NCI-H1092 treated with DMSO at 0.1 percent for 48 hours (cell line): Measurements from ENCODE around the gene IFNL2.
"Not testable (repeated sequence)": the region's sequence is repeated elsewhere in the genome, so short reads cannot be mapped to it uniquely, and the experiment has no call there.

ENCODE experiments used
- DNase-seq: peaks from one replicate; lab custom pipeline; 2025; lab: John Stamatoyannopoulos, UW

Gene IFNL2

GRCh38 chr19:39268085-39268484 is at the start of gene IFNL2:
IFNL2 (plus strand) TSS chr19:39268396; CDS start chr19:39268569, 173 bp downstream.
- not testable (repeated sequence) for DNase-seq

DNA sequence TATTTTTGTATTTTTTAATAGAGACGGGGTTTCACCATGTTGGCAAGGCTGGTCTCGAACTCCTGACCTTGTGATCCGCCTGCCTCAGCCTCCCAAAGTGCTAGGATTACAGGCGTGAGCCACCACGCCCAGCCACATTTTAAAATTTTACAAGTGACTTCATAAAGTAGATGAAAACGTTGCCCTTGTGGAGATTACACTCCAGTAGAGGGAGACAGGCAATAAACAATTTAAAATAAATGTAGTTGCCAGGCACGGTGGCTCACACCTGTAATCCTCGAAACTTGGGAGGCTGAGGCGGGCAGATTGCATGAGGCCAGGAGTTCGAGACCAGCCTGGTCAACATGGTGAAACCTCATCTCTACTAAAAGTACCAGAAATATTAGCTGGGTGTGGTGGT is 49.1 kb upstream of the IFNL2 start:
- not testable (repeated sequence) for DNase-seq

- no peak for DNase-seq
These were observed 44.4 kb upstream of the IFNL2 start for GRCh38 chr19:39223703-39224279.

DNA sequence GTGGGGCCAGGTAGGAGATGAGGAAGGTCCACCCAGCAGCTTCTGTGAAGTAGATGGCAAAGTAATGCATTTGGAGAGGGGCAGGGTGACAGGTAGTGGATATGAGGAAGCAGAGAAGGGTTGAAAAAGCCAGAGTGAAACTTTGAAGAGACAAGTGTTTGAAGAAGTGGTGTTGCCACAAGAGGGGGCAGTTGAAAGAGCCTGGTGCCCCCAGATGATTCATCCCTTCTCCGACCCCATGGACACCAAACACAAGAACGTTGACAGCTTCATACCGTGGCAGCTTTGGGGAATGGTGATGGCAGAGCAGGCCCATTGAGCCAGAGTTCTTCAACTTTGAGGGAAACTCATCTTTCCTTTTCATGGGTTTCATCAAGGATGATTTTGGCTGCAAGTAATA is 43.3 kb upstream of the IFNL2 start:
- no peak for DNase-seq

GRCh38 chr19:39230096-39230764 is 38.0 kb upstream of the IFNL2 start:
- DNase-seq, result no peak

- DNase-seq, result no peak
These were observed 35.5 kb upstream of the IFNL2 start for GRCh38 chr19:39232708-39233107.

GRCh38 chr19:39236527-39236926 is 31.7 kb upstream of the IFNL2 start:
- DNase-seq, result no peak

GRCh38 chr19:39237200-39238184 is 30.7 kb upstream of the IFNL2 start:
- no peak for DNase-seq

GRCh38 chr19:39238209-39238608 is 30.0 kb upstream of the IFNL2 start:
- DNase-seq, result no peak

DNA sequence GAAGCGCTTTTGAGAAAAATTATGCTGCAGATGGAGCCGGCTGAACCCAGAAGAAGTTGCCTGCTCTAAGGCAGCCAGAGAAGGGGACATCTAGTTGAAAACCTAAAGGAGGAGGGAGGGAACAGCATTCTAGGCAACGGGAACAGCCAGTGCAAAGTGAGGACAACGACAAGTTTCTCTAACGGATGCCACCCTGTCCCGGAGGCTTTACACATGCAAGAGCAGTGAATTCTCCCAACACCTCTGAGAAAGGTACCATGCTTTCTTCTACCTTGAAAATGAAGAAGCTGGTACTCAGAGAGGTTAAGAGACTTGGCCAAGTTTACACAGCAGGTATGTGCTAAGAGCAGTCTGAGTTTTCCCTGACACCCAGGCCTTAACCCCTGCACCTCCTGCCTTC is 29.3 kb upstream of the IFNL2 start:
- no peak for DNase-seq

DNA sequence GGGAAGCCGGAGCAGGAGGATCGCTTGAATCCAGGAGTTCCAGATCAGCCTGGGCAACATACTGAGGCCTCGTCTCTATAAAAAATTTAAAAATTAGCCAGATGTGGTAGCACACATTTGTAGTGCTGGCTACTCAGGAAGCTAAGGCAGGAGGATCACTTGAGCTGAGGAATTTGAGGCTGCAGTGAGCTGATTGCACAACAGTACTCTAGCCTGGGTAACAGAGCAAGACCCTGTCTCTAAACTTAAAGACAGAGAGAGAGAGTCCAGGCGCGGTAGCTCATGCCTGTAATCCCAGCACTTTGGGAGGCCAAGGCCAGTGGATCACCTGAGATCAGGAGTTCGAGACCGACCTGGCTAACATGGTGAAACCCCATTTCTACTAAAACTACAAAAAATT is 27.8 kb upstream of the IFNL2 start:
- DNase-seq, result no peak

DNA sequence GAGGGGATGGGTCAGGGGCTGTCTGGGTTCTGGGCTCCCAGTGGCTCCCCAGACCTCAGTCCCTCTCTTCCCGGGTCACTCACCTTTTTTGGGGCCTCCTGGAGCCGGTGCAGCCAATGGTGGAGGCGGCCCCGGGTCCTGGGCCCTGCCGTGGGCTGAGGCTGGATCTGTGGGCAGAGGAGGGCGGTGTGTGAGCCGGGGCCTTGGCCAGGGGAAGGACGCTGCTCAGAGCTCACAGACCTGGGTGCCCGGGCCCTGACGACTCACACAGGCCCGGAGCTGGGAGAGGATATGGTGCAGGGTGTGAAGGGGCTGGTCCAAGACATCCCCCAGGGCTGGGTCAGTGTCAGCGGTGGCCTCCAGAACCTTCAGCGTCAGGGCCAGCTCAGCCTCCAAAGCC is 24.5 kb upstream of the IFNL2 start:
- DNase-seq, result not testable (repeated sequence)

DNA sequence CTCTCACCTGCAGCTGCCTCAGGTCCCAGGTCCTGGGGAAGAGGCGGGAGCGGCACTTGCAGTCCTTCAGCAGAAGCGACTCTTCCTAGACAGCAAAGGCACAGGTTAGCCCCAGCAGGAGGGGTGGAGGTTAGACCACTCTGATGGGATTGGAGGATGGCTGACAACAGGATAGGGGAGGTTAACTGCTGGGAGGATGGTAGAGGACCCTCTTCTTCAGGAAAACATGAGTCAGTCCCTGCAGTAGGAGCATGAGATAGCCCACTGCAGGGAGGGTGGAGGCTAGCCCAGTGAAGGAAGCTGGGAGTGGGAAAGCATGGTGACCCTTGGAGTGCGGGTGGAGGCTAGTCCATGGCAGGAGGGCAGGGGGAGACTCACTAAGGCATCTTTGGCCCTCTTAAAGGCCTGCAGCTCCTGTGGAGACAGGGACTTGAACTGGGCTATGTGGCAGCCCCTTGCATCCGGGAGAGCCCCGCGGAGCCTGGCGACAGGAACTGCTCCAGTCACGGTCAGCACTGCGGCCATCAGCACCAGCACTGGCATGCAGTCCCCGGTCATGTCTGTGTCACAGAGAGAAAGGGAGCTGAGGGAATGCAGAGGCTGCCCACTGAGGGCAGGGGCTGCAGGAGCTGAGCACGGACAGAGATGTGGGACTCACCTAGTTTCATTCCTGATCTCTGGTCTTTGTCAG is 23.6 kb upstream of the IFNL2 start, which contains the start of gene IFNL3:
Gene IFNL3 (minus strand): TSS at position 597 of the 691 bp plus-strand sequence. CDS start 39 bp downstream, at position 558.
- DNase-seq, result not testable (repeated sequence)

DNA sequence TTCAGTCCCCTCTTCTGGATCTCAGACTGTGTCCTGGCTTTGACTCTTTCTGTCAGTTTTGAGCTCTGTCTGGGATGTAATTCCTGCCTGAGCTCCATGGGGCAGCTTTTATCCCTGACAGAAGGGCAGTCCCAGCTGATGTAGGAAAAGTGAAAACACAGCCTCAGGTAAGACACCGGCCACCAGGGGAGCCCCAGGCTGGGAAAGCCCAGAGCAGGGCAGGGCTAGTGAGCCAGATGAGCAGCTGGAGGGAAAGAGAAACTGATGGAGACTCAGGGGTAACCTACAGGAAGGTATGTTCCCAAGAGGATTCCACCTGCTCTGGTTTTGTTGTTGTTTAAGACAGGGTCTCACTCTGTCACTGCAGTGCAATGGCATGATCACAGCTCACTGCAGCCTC is 23.0 kb upstream of the IFNL2 start:
- DNase-seq, result not testable (repeated sequence)

GRCh38 chr19:39246951-39247669 is 21.1 kb upstream of the IFNL2 start:
- DNase-seq, result peak; percentile 12

DNA sequence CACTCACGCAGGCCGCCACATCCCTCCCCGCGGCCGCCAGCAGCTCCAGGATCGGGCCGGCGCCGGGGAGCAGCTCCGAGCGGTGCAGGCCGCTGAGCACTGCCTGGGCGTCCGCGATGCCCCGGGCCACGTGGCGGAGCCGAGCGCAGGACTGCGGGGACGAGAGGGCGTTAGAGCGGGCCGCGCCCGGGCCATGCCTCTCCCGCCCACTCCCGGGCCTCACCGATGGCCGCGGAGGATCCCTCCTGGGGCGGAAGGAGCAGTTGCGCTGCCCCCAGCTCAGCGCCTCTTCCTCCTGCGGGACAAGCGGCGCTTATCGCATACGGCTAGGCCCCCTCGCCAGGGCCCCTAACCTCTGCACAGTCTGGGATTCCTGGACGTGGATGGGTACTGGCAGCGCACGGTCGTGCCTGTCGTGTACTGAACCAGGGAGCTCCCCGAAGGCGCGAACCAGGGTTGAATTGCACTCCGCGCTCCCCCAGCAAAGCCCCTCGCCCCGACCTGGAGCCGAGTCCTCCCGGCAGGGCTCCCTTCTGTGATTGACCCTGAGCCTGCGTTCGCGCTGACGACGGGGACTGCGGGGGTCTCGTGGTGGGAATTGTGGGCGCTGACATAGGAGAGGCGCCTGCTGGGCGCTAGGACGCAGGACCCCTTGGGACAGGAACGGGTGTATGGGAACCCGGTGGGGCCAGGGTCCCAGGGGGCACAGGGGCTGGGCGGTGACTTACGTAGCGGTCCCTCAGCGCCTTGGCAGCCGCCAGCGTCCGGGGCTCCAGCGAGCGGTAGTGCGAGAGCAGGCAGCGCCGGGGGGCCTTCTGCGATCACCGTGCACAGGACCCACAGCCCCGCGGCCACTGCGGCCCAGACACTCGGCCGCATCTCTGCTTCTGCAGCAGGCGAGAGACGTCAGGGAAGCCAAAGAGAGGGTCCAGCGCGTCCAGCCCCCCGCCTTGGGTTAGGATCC is 20.2 kb upstream of the IFNL2 start:
- DNase-seq, result no peak

DNA sequence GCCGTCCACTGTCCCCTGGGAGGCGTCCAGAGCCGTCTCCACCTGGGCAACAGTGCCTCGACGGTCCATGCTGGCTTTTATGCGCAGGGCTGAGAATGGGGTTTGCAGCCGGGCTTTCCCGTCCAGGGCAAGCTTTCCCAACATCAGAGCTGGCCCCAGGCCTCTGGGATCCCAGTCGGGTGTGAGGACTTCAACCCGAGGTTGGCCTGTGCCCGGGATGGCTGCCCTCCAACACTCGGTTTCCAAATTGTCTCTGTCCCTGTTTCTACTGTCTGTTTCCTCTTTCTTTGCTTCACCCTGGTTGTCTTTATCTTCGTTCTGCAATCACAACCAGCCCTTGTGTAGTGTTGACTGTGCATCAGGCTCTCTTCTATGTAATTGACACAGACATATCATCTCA is 19.4 kb upstream of the IFNL2 start, which contains the start of gene IFNL4:
Gene IFNL4 (minus strand): TSS at position 51 of the 400 bp plus-strand sequence.
- no peak for DNase-seq

DNA sequence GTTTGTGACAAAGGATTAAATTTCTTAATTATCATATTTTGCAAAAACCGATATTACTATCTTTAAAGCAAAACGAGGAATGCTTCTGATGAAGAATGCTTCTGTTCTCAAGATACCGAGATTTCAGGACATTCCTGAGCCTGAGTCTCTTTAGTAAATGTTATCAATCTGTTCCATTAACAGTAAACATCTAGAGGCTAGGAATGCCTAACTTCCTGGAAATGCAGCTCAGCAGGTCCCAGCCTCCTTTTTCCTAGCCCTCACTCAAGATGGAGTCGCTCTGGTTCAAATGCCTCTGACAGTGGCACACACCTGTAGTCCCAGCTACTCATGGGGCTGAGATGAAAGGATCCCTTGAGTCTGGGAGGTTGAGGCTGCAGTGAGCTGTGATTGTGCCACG is 17.1 kb upstream of the IFNL2 start:
- no peak for DNase-seq

DNA sequence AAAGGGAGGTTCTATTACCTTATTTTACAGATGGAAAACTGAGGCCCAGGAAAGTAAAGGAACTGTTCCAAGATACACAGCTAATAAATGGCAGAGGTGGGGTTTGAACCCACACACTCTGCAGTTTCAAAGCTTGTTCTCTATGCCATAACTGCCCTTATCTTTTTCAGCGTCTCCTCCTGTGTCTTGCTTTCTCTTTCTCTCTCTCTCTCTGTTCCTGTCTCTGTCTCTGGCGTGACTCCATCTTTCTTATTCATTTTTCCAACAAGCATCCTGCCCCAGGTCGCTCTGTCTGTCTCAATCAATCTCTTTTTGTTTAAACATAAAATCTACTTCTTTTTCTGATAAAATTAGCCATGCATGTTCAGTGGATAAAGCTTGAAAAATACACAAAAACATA is 16.4 kb upstream of the IFNL2 start:
- DNase-seq, result no peak

GRCh38 chr19:39252458-39252857 is 15.7 kb upstream of the IFNL2 start:
- no peak for DNase-seq
